ENCODE results near the gene QPCT.

DNA sequence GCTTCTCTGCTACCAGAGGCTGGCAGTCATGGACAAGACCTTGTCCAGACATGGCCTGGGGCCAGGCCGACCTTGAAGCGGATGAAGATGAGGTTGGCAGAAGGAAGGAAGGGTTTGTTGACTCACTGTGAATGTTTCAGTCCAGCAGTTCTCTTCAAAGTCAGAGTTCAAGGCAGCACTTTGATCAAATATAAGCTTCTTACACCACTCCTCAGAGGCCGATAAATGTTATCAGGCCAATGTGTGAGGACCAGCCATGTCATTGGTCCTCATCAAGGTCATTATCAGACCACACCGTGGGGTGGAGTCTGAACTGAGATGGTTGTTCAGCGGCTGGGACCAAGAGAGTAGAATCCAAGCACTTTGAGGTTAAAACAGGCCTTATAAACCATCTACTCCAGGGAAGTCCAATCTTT lies 35.5 kb downstream of the QPCT start:
- TF ChIP-seq POLR2AphosphoS5 (IDR thresholded peaks at IDR 0.05; ENCODE audit: low read depth) (no peak), EZH2phosphoT487 (IDR thresholded peaks at IDR 0.05; ENCODE audit: unreplicated experiment) (no peak), EZH2 (IDR thresholded peaks at IDR 0.05; ENCODE audit: low read depth, unreplicated experiment) (no peak), NANOG (IDR thresholded peaks at IDR 0.05; ENCODE audit: borderline replicate concordance) (no peak), JUNB (IDR thresholded peaks at IDR 0.05; ENCODE audit: unreplicated experiment) (no peak)
- TF ChIP-seq, protein P1, sequence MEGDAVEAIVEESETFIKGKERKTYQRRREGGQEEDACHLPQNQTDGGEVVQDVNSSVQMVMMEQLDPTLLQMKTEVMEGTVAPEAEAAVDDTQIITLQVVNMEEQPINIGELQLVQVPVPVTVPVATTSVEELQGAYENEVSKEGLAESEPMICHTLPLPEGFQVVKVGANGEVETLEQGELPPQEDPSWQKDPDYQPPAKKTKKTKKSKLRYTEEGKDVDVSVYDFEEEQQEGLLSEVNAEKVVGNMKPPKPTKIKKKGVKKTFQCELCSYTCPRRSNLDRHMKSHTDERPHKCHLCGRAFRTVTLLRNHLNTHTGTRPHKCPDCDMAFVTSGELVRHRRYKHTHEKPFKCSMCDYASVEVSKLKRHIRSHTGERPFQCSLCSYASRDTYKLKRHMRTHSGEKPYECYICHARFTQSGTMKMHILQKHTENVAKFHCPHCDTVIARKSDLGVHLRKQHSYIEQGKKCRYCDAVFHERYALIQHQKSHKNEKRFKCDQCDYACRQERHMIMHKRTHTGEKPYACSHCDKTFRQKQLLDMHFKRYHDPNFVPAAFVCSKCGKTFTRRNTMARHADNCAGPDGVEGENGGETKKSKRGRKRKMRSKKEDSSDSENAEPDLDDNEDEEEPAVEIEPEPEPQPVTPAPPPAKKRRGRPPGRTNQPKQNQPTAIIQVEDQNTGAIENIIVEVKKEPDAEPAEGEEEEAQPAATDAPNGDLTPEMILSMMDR (conservative IDR thresholded peaks at IDR 0.05; ENCODE audit: low read depth in 2 of 2) = no peak
- TF ChIP-seq, protein P2, sequence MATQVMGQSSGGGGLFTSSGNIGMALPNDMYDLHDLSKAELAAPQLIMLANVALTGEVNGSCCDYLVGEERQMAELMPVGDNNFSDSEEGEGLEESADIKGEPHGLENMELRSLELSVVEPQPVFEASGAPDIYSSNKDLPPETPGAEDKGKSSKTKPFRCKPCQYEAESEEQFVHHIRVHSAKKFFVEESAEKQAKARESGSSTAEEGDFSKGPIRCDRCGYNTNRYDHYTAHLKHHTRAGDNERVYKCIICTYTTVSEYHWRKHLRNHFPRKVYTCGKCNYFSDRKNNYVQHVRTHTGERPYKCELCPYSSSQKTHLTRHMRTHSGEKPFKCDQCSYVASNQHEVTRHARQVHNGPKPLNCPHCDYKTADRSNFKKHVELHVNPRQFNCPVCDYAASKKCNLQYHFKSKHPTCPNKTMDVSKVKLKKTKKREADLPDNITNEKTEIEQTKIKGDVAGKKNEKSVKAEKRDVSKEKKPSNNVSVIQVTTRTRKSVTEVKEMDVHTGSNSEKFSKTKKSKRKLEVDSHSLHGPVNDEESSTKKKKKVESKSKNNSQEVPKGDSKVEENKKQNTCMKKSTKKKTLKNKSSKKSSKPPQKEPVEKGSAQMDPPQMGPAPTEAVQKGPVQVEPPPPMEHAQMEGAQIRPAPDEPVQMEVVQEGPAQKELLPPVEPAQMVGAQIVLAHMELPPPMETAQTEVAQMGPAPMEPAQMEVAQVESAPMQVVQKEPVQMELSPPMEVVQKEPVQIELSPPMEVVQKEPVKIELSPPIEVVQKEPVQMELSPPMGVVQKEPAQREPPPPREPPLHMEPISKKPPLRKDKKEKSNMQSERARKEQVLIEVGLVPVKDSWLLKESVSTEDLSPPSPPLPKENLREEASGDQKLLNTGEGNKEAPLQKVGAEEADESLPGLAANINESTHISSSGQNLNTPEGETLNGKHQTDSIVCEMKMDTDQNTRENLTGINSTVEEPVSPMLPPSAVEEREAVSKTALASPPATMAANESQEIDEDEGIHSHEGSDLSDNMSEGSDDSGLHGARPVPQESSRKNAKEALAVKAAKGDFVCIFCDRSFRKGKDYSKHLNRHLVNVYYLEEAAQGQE (IDR thresholded peaks at IDR 0.05; ENCODE audit: unreplicated experiment) = no peak

All from GM23338 (cell line).